ENCODE measurements around the gene TBX2. TPM values are rescaled to one million over a fixed set of nuclear protein-coding genes. Genes with fewer than 3 reads are reported as not detected.

TBX2 gene
- total and polyA plus RNA-seq, 2 of the 13 experiments (the other 11 are each of a cell fraction or from before 2014, with no cell fraction given), result 2.8 to 15.3 TPM

DNA sequence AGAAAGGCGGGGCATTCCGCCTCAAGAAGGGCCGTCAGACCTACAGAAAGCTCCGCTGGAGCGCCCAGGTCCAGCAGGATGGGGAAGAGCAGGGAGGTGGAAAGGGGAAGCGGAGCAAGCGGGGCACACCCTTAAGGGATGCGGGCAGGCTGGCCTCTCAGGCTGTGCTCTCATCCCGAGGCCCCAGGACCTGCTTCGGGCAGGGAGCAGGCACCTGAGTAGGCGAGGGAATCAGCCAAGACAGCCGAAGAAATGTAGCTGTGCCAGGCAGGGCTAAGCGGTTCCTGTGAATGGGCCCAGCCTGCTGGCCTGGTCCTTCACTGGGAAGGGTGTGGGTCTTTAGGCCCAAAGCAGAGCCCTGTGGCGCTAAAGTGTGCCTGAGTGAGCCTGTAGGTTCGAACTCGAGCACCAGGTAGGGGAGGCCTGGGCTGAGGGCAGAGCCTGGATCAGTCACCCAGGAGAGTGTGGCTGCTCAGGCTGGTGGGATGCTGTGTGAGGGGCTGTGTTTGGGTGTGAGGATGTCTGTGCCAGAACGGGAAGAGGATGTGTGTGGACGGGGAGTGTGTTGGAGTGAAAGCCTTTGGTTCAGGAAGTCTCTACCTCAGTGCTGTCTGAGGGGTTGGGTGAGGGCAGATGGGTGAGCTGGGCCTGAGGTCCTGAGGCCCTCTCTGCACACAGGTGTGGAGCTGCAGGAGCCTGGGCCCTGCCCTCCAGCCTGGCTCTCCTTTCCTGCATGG is 55.8 kb downstream of the TBX2 start (continued):
- TF ChIP-seq, protein P1, sequence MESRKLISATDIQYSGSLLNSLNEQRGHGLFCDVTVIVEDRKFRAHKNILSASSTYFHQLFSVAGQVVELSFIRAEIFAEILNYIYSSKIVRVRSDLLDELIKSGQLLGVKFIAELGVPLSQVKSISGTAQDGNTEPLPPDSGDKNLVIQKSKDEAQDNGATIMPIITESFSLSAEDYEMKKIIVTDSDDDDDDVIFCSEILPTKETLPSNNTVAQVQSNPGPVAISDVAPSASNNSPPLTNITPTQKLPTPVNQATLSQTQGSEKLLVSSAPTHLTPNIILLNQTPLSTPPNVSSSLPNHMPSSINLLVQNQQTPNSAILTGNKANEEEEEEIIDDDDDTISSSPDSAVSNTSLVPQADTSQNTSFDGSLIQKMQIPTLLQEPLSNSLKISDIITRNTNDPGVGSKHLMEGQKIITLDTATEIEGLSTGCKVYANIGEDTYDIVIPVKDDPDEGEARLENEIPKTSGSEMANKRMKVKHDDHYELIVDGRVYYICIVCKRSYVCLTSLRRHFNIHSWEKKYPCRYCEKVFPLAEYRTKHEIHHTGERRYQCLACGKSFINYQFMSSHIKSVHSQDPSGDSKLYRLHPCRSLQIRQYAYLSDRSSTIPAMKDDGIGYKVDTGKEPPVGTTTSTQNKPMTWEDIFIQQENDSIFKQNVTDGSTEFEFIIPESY (CRISPR knock-in tag; IDR thresholded peaks at IDR 0.05), result no peak; the same call in 1 of the 2 replicates
- TF ChIP-seq, protein P2, sequence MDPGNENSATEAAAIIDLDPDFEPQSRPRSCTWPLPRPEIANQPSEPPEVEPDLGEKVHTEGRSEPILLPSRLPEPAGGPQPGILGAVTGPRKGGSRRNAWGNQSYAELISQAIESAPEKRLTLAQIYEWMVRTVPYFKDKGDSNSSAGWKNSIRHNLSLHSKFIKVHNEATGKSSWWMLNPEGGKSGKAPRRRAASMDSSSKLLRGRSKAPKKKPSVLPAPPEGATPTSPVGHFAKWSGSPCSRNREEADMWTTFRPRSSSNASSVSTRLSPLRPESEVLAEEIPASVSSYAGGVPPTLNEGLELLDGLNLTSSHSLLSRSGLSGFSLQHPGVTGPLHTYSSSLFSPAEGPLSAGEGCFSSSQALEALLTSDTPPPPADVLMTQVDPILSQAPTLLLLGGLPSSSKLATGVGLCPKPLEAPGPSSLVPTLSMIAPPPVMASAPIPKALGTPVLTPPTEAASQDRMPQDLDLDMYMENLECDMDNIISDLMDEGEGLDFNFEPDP (CRISPR knock-in tag; conservative IDR thresholded peaks at IDR 0.05), result no peak
- TF ChIP-seq NPAS2 (CRISPR knock-in tag; IDR thresholded peaks at IDR 0.05; ENCODE audit: borderline replicate concordance) (no peak), ZNF737 (CRISPR knock-in tag; IDR thresholded peaks at IDR 0.05; ENCODE audit: borderline replicate concordance) (no peak), MEF2D (CRISPR knock-in tag; IDR thresholded peaks at IDR 0.05) (peak; percentile 16; the same call in 1 of the 2 replicates), ZNF83 (CRISPR knock-in tag; IDR thresholded peaks at IDR 0.05; ENCODE audit: borderline replicate concordance) (no peak), ZSCAN22 (CRISPR knock-in tag; IDR thresholded peaks at IDR 0.05) (0 out of 2 replicates have a peak, but pooled peaks have one; percentile 17), JUNB (CRISPR knock-in tag; IDR thresholded peaks at IDR 0.05; ENCODE audit: borderline replicate concordance) (no peak), ZKSCAN1 (IDR thresholded peaks at IDR 0.05; ENCODE audit: low read length) (no peak), FOSL2 (CRISPR knock-in tag; IDR thresholded peaks at IDR 0.05) (no peak), RELA (CRISPR knock-in tag; IDR thresholded peaks at IDR 0.05) (no peak)
- TF ChIP-seq, protein P3, sequence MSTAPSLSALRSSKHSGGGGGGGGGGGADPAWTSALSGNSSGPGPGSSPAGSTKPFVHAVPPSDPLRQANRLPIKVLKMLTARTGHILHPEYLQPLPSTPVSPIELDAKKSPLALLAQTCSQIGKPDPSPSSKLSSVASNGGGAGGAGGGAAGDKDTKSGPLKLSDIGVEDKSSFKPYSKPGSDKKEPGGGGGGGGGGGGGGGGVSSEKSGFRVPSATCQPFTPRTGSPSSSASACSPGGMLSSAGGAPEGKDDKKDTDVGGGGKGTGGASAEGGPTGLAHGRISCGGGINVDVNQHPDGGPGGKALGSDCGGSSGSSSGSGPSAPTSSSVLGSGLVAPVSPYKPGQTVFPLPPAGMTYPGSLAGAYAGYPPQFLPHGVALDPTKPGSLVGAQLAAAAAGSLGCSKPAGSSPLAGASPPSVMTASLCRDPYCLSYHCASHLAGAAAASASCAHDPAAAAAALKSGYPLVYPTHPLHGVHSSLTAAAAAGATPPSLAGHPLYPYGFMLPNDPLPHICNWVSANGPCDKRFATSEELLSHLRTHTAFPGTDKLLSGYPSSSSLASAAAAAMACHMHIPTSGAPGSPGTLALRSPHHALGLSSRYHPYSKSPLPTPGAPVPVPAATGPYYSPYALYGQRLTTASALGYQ (CRISPR knock-in tag; IDR thresholded peaks at IDR 0.05), result no peak
- TF ChIP-seq, protein P4, sequence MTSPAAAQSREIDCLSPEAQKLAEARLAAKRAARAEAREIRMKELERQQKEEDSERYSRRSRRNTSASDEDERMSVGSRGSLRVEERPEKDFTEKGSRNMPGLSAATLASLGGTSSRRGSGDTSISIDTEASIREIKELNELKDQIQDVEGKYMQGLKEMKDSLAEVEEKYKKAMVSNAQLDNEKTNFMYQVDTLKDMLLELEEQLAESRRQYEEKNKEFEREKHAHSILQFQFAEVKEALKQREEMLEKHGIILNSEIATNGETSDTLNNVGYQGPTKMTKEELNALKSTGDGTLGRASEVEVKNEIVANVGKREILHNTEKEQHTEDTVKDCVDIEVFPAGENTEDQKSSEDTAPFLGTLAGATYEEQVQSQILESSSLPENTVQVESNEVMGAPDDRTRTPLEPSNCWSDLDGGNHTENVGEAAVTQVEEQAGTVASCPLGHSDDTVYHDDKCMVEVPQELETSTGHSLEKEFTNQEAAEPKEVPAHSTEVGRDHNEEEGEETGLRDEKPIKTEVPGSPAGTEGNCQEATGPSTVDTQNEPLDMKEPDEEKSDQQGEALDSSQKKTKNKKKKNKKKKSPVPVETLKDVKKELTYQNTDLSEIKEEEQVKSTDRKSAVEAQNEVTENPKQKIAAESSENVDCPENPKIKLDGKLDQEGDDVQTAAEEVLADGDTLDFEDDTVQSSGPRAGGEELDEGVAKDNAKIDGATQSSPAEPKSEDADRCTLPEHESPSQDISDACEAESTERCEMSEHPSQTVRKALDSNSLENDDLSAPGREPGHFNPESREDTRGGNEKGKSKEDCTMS (CRISPR knock-in tag; conservative IDR thresholded peaks at IDR 0.05), result no peak
- TF ChIP-seq, protein P5, sequence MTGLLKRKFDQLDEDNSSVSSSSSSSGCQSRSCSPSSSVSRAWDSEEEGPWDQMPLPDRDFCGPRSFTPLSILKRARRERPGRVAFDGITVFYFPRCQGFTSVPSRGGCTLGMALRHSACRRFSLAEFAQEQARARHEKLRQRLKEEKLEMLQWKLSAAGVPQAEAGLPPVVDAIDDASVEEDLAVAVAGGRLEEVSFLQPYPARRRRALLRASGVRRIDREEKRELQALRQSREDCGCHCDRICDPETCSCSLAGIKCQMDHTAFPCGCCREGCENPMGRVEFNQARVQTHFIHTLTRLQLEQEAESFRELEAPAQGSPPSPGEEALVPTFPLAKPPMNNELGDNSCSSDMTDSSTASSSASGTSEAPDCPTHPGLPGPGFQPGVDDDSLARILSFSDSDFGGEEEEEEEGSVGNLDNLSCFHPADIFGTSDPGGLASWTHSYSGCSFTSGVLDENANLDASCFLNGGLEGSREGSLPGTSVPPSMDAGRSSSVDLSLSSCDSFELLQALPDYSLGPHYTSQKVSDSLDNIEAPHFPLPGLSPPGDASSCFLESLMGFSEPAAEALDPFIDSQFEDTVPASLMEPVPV (CRISPR knock-in tag; IDR thresholded peaks at IDR 0.05), result no peak
- TF ChIP-seq, protein P6, sequence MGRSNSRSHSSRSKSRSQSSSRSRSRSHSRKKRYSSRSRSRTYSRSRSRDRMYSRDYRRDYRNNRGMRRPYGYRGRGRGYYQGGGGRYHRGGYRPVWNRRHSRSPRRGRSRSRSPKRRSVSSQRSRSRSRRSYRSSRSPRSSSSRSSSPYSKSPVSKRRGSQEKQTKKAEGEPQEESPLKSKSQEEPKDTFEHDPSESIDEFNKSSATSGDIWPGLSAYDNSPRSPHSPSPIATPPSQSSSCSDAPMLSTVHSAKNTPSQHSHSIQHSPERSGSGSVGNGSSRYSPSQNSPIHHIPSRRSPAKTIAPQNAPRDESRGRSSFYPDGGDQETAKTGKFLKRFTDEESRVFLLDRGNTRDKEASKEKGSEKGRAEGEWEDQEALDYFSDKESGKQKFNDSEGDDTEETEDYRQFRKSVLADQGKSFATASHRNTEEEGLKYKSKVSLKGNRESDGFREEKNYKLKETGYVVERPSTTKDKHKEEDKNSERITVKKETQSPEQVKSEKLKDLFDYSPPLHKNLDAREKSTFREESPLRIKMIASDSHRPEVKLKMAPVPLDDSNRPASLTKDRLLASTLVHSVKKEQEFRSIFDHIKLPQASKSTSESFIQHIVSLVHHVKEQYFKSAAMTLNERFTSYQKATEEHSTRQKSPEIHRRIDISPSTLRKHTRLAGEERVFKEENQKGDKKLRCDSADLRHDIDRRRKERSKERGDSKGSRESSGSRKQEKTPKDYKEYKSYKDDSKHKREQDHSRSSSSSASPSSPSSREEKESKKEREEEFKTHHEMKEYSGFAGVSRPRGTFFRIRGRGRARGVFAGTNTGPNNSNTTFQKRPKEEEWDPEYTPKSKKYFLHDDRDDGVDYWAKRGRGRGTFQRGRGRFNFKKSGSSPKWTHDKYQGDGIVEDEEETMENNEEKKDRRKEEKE (IDR thresholded peaks at IDR 0.05), result no peak
